Measurements from ENCODE around the gene EIF4G3.

DNA sequence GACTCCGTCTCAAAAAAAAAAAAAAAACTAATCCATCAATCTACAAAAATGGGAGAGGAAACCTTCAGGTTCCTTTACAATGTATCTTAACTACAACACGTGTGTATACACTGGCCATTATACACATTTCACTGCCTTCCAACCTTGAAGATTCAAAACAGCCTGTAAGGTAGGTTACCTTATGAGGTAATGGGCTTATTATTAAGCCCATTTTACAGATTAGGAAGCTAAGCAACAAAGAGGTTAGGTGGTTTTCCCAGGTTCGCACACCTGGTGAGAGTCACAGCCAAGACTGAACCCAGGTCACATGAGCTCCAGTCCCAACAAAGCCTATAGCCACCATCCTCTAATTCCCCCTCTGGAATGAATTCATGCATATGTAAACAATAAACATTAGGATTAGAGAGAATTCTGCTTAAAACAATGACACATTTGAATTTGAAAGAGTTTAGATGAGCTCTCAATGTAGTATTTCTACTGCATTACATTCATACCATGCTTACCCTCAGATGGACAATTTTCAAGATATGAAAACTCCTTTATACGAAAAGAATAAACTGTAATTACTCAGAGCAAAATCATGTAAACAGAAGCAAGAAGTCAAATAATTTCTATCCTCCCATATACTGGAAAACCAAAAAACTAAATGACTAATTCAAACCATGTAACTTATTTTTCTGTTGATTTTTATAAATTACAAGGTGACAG is 54.8 kb downstream of the EIF4G3 start:
- no peak for TF ChIP-seq POLR2A (IDR thresholded peaks at IDR 0.05)
- no peak for TF ChIP-seq CTCF (IDR thresholded peaks at IDR 0.05)
- no peak for TF ChIP-seq POLR2AphosphoS5 (IDR thresholded peaks at IDR 0.05)

All from transverse colon (tissue), 4 donors.